GM19023 (cell line): ENCODE data around the gene BLOC1S3.

Source experiments
- ATAC-seq: cut with Tn5 transposase; IDR thresholded peaks from one replicate; pipeline ENCODE4 v1.9.1; 2021; ENCODE audit warnings: mild to moderate bottlenecking, moderate library complexity; ENCODE audit not compliant: unreplicated experiment

The BLOC1S3 gene

GRCh38 chr19:45178262-45179071 is at the start of gene BLOC1S3:
Gene BLOC1S3, plus strand, starts transcription at chr19:45178784. Its CDS starts 513 bp downstream, at chr19:45179297.
- ATAC-seq, result peak; percentile 82

- no peak for ATAC-seq
Observed at GRCh38 chr19:45128806-45129205, 49.8 kb upstream of the BLOC1S3 start.

GRCh38 chr19:45130236-45130635 is 48.3 kb upstream of the BLOC1S3 start:
- no peak for ATAC-seq

- ATAC-seq, result no peak
Observed at GRCh38 chr19:45130888-45131615, 47.5 kb upstream of the BLOC1S3 start.

- ATAC-seq, result no peak
Observed at GRCh38 chr19:45133661-45134060, 44.9 kb upstream of the BLOC1S3 start.

GRCh38 chr19:45135176-45135885 is 43.3 kb upstream of the BLOC1S3 start:
- ATAC-seq, result no peak

- no peak for ATAC-seq
Observed at GRCh38 chr19:45136507-45137178, 41.9 kb upstream of the BLOC1S3 start.

GRCh38 chr19:45137179-45137761 is 41.3 kb upstream of the BLOC1S3 start:
- peak; percentile 63 for ATAC-seq

- no peak for ATAC-seq
Observed at GRCh38 chr19:45138303-45138751, 40.3 kb upstream of the BLOC1S3 start.

- ATAC-seq, result no peak
Observed at GRCh38 chr19:45139286-45140143, 39.1 kb upstream of the BLOC1S3 start.

GRCh38 chr19:45140144-45140503 is 38.5 kb upstream of the BLOC1S3 start:
- ATAC-seq, result no peak

- ATAC-seq, result no peak
Observed at GRCh38 chr19:45140533-45140932, 38.1 kb upstream of the BLOC1S3 start.

GRCh38 chr19:45141203-45141900 is 37.2 kb upstream of the BLOC1S3 start:
- ATAC-seq, result no peak

- ATAC-seq, result no peak
Observed at GRCh38 chr19:45142016-45142725, 36.4 kb upstream of the BLOC1S3 start.

- no peak for ATAC-seq
Observed at GRCh38 chr19:45142726-45143110, 35.9 kb upstream of the BLOC1S3 start.

GRCh38 chr19:45144431-45145269 is 33.9 kb upstream of the BLOC1S3 start:
- ATAC-seq, result no peak
